DND-41 (cell line): Measurements from ENCODE around the gene PDE4D.

Source experiments
- EZH2 ChIP-seq: IDR thresholded peaks from 3 replicates; pipeline ENCODE4 v1.6.1; 2012; ENCODE audit warnings: borderline replicate concordance, low read depth, mild to moderate bottlenecking, moderate library complexity, low read length, inconsistent platforms; ENCODE audit not compliant: severe bottlenecking
- TF ChIP-seq, protein P1 (sequence below): IDR thresholded peaks from 2 replicates; pipeline ENCODE4 v1.5.1; 2012; ENCODE audit warnings: borderline replicate concordance, low read length, moderate library complexity, mild to moderate bottlenecking; ENCODE audit not compliant: poor library complexity, severe bottlenecking; ENCODE audit errors: extremely low read depth

DNA sequence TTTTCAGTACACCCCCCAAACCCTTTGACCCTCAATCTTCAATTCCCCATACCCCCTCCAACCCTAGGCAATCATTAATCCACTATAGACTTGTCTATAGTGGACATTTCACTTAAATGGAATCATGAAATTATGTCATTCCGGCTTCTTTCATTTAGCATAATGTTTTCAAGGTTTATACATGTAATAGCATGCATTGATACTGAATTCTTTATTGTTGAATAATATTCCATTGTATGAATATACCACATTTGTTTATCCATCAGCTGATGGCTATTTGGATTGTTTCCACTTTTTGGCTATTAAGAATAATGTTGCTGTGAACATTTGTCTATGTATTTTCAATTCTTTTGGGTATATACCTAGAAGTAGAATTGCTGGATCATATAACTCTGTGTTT is 238.8 kb downstream of the PDE4D start:
- TF ChIP-seq, protein P1, sequence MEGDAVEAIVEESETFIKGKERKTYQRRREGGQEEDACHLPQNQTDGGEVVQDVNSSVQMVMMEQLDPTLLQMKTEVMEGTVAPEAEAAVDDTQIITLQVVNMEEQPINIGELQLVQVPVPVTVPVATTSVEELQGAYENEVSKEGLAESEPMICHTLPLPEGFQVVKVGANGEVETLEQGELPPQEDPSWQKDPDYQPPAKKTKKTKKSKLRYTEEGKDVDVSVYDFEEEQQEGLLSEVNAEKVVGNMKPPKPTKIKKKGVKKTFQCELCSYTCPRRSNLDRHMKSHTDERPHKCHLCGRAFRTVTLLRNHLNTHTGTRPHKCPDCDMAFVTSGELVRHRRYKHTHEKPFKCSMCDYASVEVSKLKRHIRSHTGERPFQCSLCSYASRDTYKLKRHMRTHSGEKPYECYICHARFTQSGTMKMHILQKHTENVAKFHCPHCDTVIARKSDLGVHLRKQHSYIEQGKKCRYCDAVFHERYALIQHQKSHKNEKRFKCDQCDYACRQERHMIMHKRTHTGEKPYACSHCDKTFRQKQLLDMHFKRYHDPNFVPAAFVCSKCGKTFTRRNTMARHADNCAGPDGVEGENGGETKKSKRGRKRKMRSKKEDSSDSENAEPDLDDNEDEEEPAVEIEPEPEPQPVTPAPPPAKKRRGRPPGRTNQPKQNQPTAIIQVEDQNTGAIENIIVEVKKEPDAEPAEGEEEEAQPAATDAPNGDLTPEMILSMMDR: no peak
- no peak for TF ChIP-seq EZH2
